NCI-H1930 (cell line): ENCODE measurements around the gene MYO1D.

ENCODE experiments used
- DNase-seq, 2 experiments: peaks; one replicate each; lab custom pipeline; 2025; lab: John Stamatoyannopoulos, UW

The MYO1D gene

GRCh38 chr17:32568705-32569104 is 308.2 kb downstream of the MYO1D start:
- no peak for DNase-seq

- DNase-seq = no peak
These were observed 309.4 kb downstream of the MYO1D start for GRCh38 chr17:32567511-32567910.

- no peak for DNase-seq
These were observed 309.8 kb downstream of the MYO1D start for GRCh38 chr17:32567086-32567485.

- no peak for DNase-seq
These were observed 310.6 kb downstream of the MYO1D start for GRCh38 chr17:32566303-32566702.

- no peak for DNase-seq
These were observed 311.5 kb downstream of the MYO1D start for GRCh38 chr17:32565401-32565800.

- no peak for DNase-seq
These were observed 312.6 kb downstream of the MYO1D start for GRCh38 chr17:32564325-32564724.

- no peak for DNase-seq
These were observed 313.3 kb downstream of the MYO1D start for GRCh38 chr17:32563583-32563982.

GRCh38 chr17:32558997-32559650 is 317.8 kb downstream of the MYO1D start:
- DNase-seq = no peak

- no peak for DNase-seq
These were observed 318.5 kb downstream of the MYO1D start for GRCh38 chr17:32558326-32558955.

GRCh38 chr17:32555611-32556310 is 321.2 kb downstream of the MYO1D start:
- DNase-seq = no peak

- DNase-seq = no peak
These were observed 323.8 kb downstream of the MYO1D start for GRCh38 chr17:32553168-32553567.

- DNase-seq = no peak
These were observed 324.6 kb downstream of the MYO1D start for GRCh38 chr17:32552280-32552679.

GRCh38 chr17:32551186-32551955 is 325.6 kb downstream of the MYO1D start:
- no peak for DNase-seq

- no peak for DNase-seq
These were observed 327.4 kb downstream of the MYO1D start for GRCh38 chr17:32549559-32549958.

- no peak for DNase-seq
These were observed 330.9 kb downstream of the MYO1D start for GRCh38 chr17:32546031-32546444.

- no peak for DNase-seq
These were observed 334.7 kb downstream of the MYO1D start for GRCh38 chr17:32542186-32542585.

- DNase-seq = no peak
These were observed 335.3 kb downstream of the MYO1D start for GRCh38 chr17:32541640-32542039.

GRCh38 chr17:32536736-32537643 is 339.9 kb downstream of the MYO1D start:
- DNase-seq = no peak

GRCh38 chr17:32533296-32533695 is 343.6 kb downstream of the MYO1D start:
- no peak for DNase-seq

- no peak for DNase-seq
These were observed 347.3 kb downstream of the MYO1D start for GRCh38 chr17:32529604-32530003.

- DNase-seq = no peak
These were observed 348.1 kb downstream of the MYO1D start for GRCh38 chr17:32528825-32529224.
